GM18498 (cell line): ENCODE results near the gene SYNJ2.

Experiments used
- ATAC-seq: cut with Tn5 transposase; IDR thresholded peaks from one replicate; pipeline ENCODE4 v1.9.1; 2021; ENCODE audit warnings: mild to moderate bottlenecking, moderate library complexity; ENCODE audit not compliant: unreplicated experiment

Gene SYNJ2

GRCh38 chr6:158010591-158011477 lies 29.2 kb downstream of the SYNJ2 start:
- no peak for ATAC-seq

GRCh38 chr6:158011478-158011920 lies 29.8 kb downstream of the SYNJ2 start:
- ATAC-seq = no peak

- ATAC-seq = no peak
Observed at GRCh38 chr6:158011980-158012566, 30.4 kb downstream of the SYNJ2 start.

GRCh38 chr6:158013904-158014504 lies 32.3 kb downstream of the SYNJ2 start:
- no peak for ATAC-seq

- no peak for ATAC-seq
Observed at GRCh38 chr6:158014505-158015187, 33.0 kb downstream of the SYNJ2 start.

- ATAC-seq = no peak
Observed at GRCh38 chr6:158015188-158015506, 33.5 kb downstream of the SYNJ2 start.

GRCh38 chr6:158016571-158017383 lies 35.1 kb downstream of the SYNJ2 start:
- no peak for ATAC-seq

- ATAC-seq = no peak
Observed at GRCh38 chr6:158017621-158018040, 36.0 kb downstream of the SYNJ2 start.

- ATAC-seq = no peak
Observed at GRCh38 chr6:158018041-158018771, 36.5 kb downstream of the SYNJ2 start.

- ATAC-seq = no peak
Observed at GRCh38 chr6:158018851-158019361, 37.2 kb downstream of the SYNJ2 start.

- ATAC-seq = no peak
Observed at GRCh38 chr6:158019416-158019815, 37.8 kb downstream of the SYNJ2 start.

- ATAC-seq = no peak
Observed at GRCh38 chr6:158020272-158020711, 38.6 kb downstream of the SYNJ2 start.

- ATAC-seq = no peak
Observed at GRCh38 chr6:158020811-158021210, 39.1 kb downstream of the SYNJ2 start.

- ATAC-seq = no peak
Observed at GRCh38 chr6:158021376-158021775, 39.7 kb downstream of the SYNJ2 start.

GRCh38 chr6:158021814-158022748 lies 40.4 kb downstream of the SYNJ2 start:
- no peak for ATAC-seq

GRCh38 chr6:158022749-158023596 lies 41.3 kb downstream of the SYNJ2 start:
- ATAC-seq = no peak

- no peak for ATAC-seq
Observed at GRCh38 chr6:158023597-158023939, 41.9 kb downstream of the SYNJ2 start.
